NCI-H1694 (cell line): ENCODE results near the gene LIPI.
A peak's percentile ranks its signal among the peaks of the same experiment; 100 is the strongest.
"Not testable (repeated sequence)": the region's sequence is repeated elsewhere in the genome, so short reads cannot be mapped to it uniquely, and the experiment has no call there.

ENCODE experiments used
- DNase-seq: peaks from one replicate; lab custom pipeline; 2025; lab: John Stamatoyannopoulos, UW

Gene LIPI

DNA sequence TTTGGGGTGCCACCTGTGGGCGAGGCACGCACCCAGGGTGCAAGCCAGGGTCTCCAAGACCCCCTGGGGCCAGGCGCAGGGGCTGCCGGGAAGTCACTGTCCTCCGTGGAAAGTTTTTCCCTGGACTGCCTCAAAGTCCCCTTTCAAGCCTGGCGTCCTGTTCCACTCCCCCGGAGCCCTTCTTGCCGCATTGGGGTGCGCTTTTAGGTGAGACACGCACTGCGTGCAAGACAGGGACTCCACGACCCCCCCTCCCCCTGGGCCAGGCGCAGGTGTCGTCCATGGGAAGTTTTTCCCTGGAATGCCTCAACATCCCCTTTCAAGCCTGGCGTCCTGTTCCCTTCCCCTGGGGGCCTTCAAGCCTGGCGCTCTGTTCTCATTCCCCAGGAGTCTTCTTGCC lies 137.1 kb downstream of the LIPI start:
- no peak for DNase-seq

DNA sequence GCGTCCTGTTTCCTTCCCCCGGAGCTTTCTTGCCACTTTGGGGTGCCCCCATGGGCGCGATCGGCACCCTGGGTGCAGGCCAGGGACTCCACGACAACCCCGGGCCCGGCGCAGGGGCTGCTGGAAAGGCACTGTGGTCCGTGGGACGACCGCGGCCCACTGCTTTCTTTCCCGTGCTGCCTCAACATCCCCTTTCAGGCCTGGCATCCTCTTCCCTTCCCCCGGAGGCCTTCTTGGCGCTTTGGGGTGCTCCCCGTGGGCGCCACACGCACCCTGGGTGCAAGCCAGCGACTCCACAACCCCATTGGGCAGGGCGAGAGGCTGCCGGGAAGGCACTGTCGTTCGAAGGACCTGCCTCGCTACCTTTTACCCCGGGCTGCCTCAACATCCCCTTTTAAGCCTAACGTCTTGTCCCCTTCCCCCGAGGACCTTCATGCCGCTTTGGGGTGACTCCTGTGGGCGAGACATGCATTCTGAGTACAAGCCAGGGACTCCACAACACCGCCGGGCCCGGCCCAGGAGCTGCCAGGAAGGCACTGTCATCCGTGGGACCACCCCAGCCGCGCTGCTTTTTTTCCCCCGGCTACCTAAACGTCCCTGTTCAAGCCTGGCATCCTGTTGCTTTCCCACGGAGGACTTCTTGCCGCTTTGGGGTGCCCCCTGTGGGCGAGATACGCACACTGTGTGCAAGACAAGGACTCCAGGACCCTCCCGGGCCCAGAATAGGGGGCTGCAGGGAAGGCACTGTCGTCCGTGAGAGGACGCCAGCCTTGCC lies 137.8 kb downstream of the LIPI start:
- no peak for DNase-seq

GRCh38 chr21:14071902-14072734 lies 138.6 kb downstream of the LIPI start:
- DNase-seq: no peak

- no peak for DNase-seq
Observed at GRCh38 chr21:14070968-14071367, 139.8 kb downstream of the LIPI start.

DNA sequence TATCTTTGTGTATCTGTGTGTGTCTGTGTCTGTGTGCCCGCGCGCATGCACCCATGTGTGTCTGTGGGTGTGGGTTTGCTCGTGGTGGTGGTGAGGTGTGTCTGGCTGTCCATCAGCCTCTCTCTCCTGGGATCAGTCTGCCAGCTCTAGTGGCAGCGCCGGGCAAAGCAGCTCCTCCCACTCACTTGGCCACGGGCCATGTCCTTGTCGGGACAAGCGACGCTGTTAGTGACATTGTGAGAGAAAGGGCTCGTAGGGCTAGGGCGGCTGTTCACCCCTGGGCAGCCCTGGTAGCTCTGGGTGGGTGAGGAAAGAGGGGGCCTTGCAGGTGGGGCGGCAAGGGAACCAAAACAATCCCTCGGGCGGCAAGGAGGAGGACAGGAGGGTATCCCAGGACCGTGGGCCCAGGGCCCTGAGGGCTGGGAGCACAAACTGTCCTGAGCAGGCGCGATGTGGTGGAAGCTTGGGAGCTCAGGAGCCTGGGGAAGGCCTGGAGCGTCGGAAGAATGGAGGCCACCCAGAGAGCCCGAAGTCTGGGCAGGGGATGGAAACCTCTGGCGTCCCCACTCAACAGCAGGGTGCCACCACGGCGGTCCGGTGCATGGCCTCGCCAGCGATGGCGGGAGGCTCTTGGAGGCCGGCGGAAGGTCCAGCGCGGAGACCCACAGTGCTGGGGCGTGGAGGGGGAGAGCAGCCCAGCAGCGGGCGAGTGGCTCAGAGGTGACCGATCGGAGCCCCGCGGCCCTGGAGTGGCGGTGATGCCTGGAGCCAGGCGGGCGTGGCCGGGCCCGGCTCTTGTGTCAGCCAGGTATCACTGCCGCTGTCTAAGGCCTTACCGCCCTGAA lies 140.5 kb downstream of the LIPI start:
- peak; percentile 27 for DNase-seq

DNA sequence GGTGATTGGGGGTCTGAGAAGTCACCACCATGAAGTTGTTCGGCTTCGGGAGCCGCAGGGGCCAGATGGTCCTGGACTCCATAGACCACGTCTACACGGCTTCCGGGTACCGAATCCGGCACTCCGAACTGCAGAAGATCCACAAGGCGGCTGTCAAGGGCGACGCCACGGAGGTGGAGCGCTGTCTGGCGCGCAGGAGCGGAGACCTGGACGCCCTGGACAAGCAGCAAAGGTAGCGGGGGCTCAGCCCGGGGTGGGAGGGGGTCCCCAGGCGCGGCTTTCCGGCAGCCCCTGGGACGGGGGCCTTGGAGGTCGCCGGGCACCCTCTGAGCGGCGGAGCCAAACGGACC lies 146.5 kb downstream of the LIPI start:
- no peak for DNase-seq

DNA sequence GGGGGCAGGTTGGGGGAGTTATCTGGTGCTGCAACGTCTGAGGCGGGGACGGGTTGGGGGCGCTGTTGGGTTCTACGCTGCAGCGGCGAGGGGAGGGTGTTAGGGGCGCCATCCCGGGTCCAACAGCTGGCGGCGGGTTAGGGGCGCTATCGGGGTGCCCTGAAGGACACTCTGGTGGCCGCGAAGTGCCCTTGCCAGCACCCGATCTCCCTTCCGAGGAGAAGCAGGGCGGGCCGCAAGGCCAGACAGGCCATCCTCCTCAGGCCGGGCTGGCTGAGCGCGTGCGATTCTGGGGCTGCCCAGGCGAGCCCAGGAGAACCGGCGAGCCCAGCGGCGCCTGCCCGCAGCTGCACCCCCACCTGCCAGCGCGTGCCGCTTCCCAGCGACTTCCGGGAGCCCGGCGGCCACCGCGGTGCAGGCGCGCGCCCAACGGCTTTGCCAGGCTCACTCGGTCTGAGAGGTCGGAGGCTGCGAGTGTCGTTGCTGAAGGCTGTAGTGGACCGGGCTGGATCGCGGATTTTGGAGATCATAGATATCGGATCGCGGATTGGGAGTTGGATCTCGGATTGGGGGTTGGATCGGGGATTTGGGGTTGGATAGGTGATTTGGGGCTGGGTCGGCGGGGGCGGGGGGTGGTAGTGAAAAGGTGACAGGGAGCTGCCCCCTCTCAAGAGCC lies 147.0 kb downstream of the LIPI start:
- DNase-seq: not testable (repeated sequence)

DNA sequence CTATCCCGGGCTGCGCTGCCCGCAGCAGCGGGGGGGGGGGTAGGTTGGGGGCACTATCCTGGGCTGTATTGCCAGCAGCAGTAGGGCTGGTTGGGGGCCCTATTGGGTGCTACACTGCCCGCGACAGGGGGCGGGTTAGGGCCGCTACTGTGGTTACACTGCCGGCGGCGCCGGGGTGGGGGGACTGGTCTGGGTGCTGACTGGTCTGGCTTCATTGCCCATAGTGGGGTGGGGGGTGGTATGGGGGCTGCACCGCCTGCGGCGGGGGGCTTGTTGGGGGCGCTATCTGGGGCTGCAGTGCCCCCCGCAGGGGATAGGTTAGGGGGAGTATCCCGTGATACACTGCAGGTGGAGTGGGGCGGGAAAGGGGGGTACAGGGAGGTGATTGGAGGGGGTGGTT lies 148.1 kb downstream of the LIPI start:
- DNase-seq: not testable (repeated sequence)

DNA sequence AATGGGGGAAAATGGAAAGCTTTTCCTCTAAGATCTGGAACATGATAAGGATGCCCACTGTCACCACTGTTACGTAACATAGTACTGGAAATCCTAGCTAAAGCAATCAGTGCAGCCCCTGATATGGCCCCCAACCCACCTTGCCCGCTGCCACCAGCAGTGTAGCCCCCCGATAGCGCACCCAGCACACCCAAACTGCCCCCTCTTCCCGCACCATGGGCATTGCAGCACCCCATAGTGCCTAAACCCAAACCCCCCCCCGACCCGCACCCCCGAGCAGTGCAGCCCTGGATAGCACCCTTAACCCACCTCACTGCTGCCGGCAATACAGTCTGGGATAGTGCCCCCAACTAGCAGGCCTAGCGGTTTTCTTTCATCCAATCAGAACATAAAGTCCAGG lies 148.9 kb downstream of the LIPI start:
- DNase-seq: not testable (repeated sequence)

DNA sequence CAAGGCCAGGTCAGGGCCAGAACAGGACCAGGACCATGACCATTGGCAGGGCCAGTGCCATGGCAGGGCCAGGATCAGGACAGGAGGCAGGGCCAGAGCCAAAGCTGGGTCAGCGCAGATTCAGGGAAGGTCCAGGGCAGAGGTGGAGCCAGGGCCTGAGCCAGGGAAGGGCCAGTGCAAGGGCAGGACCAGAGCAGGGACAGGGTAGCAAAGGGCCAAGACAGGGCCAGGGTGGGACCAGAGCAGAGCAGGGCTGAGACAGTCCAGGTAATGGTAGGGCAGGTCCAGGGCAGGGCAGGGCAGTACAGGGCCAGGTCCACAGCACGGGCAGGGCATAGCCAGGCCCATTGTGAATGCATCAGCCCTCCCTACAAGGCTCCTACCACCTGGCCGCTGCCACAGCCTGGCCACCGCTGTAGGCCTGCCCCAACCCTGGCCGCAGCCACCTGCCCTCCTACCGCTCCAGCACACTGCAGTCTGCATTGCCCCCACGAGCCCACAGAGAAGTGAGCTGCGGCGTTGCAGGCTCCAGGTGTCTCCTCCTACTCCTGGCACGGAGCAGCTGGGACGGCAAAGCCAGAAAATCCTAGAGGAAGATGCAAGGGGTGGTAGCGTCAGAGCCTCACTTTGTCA lies 151.6 kb downstream of the LIPI start:
- DNase-seq: not testable (repeated sequence)
